MM.1S (cell line): ENCODE results near the gene ASF1A.

ENCODE experiments used
- CTCF ChIP-seq: fragments of 300-600 bp; sonication (generic); IDR thresholded peaks from 2 replicates; pipeline ENCODE4 v1.5.1; 2016; ENCODE audit warnings: antibody characterized with exemption, low read length, mixed read lengths
- EZH2phosphoT487 ChIP-seq: fragments of 300-600 bp; sonication (generic); IDR thresholded peaks from 2 replicates; pipeline ENCODE4 v1.6.1; 2018; ENCODE audit warnings: antibody characterized with exemption, low read length

- TF ChIP-seq CTCF, result no peak
- TF ChIP-seq EZH2phosphoT487, result no peak
Observed at GRCh38 chr6:118917546-118918328, 23.8 kb downstream of the ASF1A start.
